ENCODE results near the gene MMAB.

MMAB gene

DNA sequence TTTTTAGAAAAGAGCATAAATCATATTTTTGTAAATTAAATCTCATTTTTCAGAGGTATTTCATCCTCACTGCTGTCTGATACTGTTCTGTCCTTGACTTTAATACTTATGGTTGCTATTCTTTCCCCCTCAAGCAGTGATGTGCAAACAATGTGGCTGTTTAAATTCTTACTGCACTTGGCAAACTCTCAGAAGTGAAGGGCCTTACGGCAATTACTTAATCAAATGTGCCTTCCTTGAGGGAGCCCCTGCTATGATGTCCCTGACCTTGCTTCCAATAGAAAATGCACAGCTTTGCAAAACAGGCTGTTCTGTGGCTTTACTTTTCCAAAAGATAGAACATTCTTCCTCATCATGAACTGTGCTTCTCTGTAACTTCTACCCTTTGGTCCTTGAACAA, 60.7 kb downstream of the MMAB start:
- no peak overlapping the region for H3K4me3 ChIP-seq (ENCODE audit: control insufficient read depth, low read depth, low read length)
- no peak for DNase-seq (ENCODE audit: low read depth)
- TF ChIP-seq CTCF (IDR thresholded peaks at IDR 0.05; ENCODE audit: control insufficient read depth, insufficient read depth, low read depth, low read length, missing control alignments), result no peak

- no peak for TF ChIP-seq CTCF (IDR thresholded peaks at IDR 0.05; ENCODE audit: control insufficient read depth, insufficient read depth, low read depth, low read length, missing control alignments)
- H3K4me3 ChIP-seq (ENCODE audit: control insufficient read depth, low read depth, low read length), result no peak overlapping the region
- no peak for DNase-seq (ENCODE audit: low read depth)
Measured at GRCh38 chr12:109510196-109510595, 63.1 kb downstream of the MMAB start.

DNA sequence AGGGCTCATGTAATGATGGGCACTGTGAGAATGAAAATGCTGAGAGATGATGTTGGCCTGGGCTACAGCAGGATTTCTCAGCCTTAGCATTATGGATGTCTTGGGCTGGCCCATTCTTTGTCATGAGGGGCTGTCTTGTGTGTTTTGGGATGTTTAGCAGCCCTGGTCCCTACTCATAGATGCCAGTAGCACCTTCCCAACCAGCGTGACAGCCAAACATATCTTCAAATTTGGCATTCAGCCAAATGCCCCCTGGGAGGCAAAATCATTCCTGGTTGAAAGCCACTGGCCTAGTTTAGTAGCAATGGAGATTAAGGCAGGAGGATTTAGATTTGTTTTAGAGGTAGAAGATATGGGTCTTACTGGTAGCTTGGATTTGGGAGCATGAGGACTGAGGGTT, 69.2 kb downstream of the MMAB start:
- TF ChIP-seq CTCF (IDR thresholded peaks at IDR 0.05; ENCODE audit: control insufficient read depth, insufficient read depth, low read depth, low read length, missing control alignments), result no peak
- no peak for DNase-seq (ENCODE audit: low read depth)
- no peak overlapping the region for H3K4me3 ChIP-seq (ENCODE audit: control insufficient read depth, low read depth, low read length)
